GM10266 (cell line): ENCODE measurements around the gene FCHSD1.
A peak's percentile ranks its signal among the peaks of the same experiment; 100 is the strongest.

Experiments
- DNase-seq: peaks from one replicate; pipeline ENCODE4 v3.0.0; 2012; ENCODE audit errors: extremely low spot score
- TF ChIP-seq, protein P1 (sequence below): IDR thresholded peaks from 2 replicates; pipeline ENCODE4 v1.5.1; 2012; ENCODE audit warnings: mild to moderate bottlenecking, low read depth; ENCODE audit not compliant: control insufficient read depth, insufficient read depth; ENCODE audit errors: missing control alignments

Gene FCHSD1

DNA sequence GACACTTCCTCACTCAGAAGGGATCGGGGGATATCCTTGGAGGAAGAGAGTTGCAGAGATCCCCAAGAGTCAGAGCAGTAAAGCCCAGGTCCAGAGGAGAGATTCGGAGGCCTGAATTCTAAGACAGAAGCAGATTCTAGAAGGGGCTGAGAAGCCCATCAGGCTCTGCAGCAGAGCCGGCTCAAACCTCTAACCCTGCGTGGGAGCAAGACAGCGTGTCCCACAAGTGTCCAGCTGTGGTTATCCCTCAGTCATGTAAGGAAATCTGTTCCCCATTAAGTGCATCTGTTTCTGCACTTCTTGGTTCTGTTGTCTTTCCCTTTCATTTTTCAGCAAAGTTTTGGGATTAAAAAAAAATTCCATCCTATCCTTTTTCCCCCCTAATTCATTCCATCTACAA is 27.6 kb downstream of the FCHSD1 start:
- DNase-seq = no peak
- TF ChIP-seq, protein P1, sequence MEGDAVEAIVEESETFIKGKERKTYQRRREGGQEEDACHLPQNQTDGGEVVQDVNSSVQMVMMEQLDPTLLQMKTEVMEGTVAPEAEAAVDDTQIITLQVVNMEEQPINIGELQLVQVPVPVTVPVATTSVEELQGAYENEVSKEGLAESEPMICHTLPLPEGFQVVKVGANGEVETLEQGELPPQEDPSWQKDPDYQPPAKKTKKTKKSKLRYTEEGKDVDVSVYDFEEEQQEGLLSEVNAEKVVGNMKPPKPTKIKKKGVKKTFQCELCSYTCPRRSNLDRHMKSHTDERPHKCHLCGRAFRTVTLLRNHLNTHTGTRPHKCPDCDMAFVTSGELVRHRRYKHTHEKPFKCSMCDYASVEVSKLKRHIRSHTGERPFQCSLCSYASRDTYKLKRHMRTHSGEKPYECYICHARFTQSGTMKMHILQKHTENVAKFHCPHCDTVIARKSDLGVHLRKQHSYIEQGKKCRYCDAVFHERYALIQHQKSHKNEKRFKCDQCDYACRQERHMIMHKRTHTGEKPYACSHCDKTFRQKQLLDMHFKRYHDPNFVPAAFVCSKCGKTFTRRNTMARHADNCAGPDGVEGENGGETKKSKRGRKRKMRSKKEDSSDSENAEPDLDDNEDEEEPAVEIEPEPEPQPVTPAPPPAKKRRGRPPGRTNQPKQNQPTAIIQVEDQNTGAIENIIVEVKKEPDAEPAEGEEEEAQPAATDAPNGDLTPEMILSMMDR = no peak

GRCh38 chr5:141623186-141623585 is 28.0 kb downstream of the FCHSD1 start:
- TF ChIP-seq, protein P1 = no peak

DNA sequence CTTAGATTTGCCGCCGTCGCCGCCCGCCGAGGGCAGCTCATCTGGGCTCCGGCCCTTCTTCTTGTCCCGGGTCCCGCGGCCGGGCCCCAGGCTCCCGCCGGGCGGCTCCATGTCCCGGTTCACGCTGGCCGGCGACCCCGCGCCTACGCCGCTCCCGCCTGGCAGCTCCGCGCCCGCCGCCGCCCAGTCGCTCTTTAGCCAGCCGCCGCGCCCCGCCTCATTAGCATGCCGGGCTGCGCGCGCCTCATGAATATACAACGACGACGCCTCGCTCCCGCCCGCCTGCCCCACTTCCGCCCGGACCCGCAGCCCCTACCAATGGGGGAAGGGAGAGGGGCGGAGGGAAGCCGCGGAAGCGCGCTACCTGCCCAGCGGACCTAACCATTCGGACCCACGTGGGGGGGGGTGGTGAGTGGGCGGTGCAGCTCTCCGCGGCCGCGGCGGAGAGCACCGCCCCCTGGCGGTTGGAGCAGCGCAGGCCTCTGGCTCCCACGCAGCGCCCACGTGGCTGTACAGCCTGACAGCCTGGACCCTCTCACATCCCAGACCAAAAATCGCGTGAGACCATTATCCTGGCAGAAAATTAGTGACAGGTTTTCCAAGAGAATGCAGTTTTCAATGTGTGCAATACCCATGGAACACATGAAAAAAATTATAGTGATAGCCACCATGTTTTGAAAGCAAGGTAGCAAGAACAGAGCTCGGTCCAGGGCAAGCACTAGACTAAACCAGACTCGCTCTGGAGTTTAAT is 32.2 kb downstream of the FCHSD1 start, which contains the start of gene DIAPH1:
Gene DIAPH1 (minus strand): TSS at position 197 of the 751 bp plus-strand sequence. CDS start 86 bp downstream, at position 111.
- peak; percentile 95 for DNase-seq
- TF ChIP-seq, protein P1 = peak; percentile 97

More at GRCh38 chr5:141623186-141623585, 28.0 kb downstream of the FCHSD1 start:
- peak; percentile 60 for DNase-seq

GRCh38 chr5:141618030-141618803 is 33.0 kb downstream of the FCHSD1 start:
- TF ChIP-seq, protein P1 = no peak

GRCh38 chr5:141617682-141618029 is 33.6 kb downstream of the FCHSD1 start:
- DNase-seq = no peak
- TF ChIP-seq, protein P1 = no peak

More at GRCh38 chr5:141618030-141618803, 33.0 kb downstream of the FCHSD1 start:
- peak; percentile 51 for DNase-seq

GRCh38 chr5:141617128-141617527 is 34.1 kb downstream of the FCHSD1 start:
- TF ChIP-seq, protein P1 = no peak
- no peak for DNase-seq
